ENCODE measurements around the gene MYO1D. TPM values are rescaled to one million over a fixed set of nuclear protein-coding genes. Genes with fewer than 3 reads are reported as not detected.
A peak's percentile ranks its signal among the peaks of the same experiment; 100 is the strongest.

The MYO1D gene
- total and polyA plus RNA-seq, 8 donors: 16.7 to 43.0 (median 29.4) TPM

DNA sequence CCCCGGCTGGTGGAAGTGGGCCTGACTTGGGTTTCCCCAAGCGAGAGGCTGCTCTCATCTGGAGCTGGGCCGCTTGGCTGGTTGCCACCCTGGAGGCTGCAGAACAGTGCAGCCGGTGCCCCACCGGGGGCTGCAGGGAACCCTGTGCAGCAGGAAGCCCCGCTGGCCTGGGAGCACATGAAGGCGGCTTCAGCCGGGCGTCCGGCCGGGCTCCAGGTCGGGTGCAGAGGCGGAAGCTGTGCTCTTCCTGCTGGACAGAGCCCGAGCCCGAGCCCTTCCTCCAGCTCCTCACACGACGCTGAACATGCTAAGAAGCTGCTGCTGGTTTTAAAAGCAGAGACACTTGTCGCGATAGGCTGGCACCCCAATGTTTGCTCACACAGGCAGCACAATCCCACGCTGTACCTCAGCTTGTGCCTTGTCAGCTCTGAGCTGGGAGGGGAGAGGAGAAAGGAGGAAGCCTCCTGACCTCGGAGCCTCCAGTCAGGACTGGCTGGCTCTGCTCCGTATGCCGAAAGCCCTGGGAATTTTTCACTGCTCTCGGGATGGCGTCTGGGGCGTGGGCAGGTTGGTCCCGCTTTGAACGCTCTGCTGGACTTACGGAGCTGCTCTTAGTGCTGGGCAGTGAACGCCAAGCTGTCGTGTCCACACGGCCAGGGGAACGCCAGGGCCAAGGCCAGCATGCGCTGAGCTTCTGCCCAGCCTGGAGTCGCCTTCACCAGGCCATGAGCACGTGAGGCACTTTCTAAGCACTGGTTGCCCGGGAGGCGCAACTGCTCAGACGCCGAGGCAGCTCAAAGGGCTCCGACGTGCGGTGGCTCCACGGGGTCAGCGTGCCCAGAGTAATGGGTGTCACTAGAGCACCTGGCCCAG lies 381.3 kb downstream of the MYO1D start:
- no peaks in the 10 kb centered on the region for H3K9me3 ChIP-seq
- H3K36me3 ChIP-seq: no peaks in the 10 kb centered on the region
- no peaks in the 10 kb centered on the region for H3K4me1 ChIP-seq
- FAIRE-seq (no peak), DNase-seq (peak in 4 of 6 donors; percentile 15 to 76 (median 70)), ATAC-seq (peak in 3 of 4 donors; percentile 52 to 67 (median 66))
- TF ChIP-seq, protein P1, sequence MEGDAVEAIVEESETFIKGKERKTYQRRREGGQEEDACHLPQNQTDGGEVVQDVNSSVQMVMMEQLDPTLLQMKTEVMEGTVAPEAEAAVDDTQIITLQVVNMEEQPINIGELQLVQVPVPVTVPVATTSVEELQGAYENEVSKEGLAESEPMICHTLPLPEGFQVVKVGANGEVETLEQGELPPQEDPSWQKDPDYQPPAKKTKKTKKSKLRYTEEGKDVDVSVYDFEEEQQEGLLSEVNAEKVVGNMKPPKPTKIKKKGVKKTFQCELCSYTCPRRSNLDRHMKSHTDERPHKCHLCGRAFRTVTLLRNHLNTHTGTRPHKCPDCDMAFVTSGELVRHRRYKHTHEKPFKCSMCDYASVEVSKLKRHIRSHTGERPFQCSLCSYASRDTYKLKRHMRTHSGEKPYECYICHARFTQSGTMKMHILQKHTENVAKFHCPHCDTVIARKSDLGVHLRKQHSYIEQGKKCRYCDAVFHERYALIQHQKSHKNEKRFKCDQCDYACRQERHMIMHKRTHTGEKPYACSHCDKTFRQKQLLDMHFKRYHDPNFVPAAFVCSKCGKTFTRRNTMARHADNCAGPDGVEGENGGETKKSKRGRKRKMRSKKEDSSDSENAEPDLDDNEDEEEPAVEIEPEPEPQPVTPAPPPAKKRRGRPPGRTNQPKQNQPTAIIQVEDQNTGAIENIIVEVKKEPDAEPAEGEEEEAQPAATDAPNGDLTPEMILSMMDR (IDR thresholded peaks at IDR 0.05): no peak
- no peak overlapping the region for H3K27ac ChIP-seq
- intact Hi-C loops (cut with DNase I): no loop called here
- no peaks in the 10 kb centered on the region for H3K27me3 ChIP-seq
- WGBS, 2 donors: 58 to 66% methylated on average over 44 to 45 of the region's 45 CpGs
- peak overlapping the region in 1 of 4 donors; percentile 12 for H3K4me3 ChIP-seq

DNA sequence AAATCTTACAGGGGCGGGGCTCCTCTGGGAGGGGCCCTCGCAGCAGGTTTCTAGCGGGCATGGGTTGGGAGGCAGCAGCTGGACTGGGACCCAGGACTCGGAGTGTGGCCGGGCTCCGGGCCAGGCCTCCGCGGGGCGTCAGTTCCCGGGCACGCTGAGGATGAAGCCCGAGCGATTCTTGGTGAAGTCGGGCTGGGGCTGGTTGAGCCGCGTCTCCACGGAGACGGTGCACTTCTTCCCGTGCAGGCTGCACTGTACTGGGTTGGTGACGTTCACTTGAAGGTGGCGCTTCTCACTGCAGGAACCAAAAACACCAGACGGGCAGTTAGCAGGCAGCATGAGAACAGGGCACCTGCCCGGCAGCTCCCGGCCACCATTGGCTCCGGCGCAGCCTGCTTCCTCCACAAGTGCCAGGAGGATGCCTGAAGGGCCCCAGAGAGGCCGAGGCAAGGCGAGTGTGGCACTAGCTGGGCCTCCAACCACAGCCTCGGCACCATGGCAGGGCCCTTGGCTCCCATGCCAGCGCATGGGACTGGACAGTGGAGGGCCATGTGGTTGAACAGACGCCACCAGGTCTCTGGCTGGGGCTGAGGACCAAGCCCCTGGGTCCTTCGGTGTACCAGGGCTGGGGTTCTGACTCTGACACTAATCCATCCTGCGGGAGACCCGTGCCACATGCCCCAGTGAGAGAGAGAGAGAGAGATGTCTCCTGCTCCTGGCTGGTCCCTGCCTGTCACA lies 382.1 kb downstream of the MYO1D start:
- Histone ChIP-seq H3K4me3 (no peak overlapping the region), H3K27ac (no peak overlapping the region), H3K9me3 (no peaks in the 10 kb centered on the region), H3K27me3 (no peaks in the 10 kb centered on the region), H3K36me3 (no peaks in the 10 kb centered on the region), H3K4me1 (no peaks in the 10 kb centered on the region)
- intact Hi-C loops (cut with DNase I): no loop called here
- DNase-seq (peak in 1 of 6 donors; percentile 69), FAIRE-seq (no peak), ATAC-seq (no peak)
- WGBS, 2 donors: 92 to 93% methylated on average over 34 of the region's 34 CpGs
- TF ChIP-seq, protein P1 (IDR thresholded peaks at IDR 0.05): no peak

DNA sequence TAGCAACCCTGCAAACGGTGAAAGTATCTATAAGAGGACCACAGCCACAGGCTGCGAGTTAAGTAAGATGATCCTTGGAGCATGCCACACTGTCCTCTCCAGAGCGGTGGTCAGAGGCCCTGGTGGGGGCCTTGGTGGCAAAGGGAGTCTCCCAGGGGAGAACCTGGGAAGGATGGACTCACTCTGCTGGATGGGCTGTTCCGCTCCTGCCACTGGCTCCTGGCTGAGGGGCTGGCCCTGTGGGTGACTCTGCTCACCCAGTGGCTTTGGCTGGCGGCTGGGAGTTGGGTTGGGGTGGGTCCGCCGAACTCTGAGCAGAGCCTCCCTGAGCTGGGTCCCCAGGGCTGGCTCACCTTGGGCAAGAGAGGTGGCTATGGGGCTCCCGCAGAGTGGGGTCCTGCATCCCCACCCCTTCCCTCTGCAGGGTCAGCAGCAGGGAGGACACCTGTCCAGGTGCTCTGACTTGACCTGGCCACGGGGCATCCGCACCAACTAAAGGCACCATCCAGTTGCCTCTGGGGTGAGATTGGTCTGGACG lies 382.9 kb downstream of the MYO1D start:
- Histone ChIP-seq H3K27ac (no peak overlapping the region), H3K4me3 (no peak overlapping the region), H3K36me3 (no peaks in the 10 kb centered on the region), H3K4me1 (no peaks in the 10 kb centered on the region), H3K9me3 (no peaks in the 10 kb centered on the region), H3K27me3 (no peaks in the 10 kb centered on the region)
- WGBS, 2 donors: 93 to 97% methylated on average over 11 of the region's 11 CpGs
- ATAC-seq (no peak), FAIRE-seq (no peak), DNase-seq (peak in 1 of 6 donors; percentile 73)
- TF ChIP-seq, protein P1 (IDR thresholded peaks at IDR 0.05): no peak
- intact Hi-C loops (cut with DNase I): no loop called here

DNA sequence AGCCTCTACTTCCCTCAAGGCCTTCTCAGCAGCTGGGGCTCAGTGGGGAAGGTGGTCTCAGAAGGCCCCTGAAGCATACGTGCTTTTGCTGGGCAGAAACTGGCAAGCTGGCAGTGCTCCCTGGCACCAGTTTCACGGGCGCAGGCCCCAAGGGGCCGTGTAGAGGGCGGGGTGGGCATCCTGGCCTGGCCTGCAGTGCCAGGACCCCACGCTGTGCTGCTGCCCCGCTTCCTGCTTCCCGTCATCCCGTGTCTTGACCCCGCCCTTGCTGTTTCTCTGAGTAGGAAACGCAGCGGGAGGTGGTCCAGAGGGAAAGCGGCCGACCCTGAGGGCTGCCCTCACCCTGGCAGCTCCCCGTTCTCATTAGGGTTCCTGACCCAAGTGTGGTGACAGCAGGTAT lies 383.4 kb downstream of the MYO1D start:
- no peak overlapping the region for H3K4me3 ChIP-seq
- intact Hi-C loops (cut with DNase I): no loop called here
- ATAC-seq (no peak), FAIRE-seq (no peak), DNase-seq (no peak)
- H3K36me3 ChIP-seq: no peaks in the 10 kb centered on the region
- H3K4me1 ChIP-seq: no peaks in the 10 kb centered on the region
- WGBS, 2 donors: 87 to 91% methylated on average over 15 of the region's 15 CpGs
- no peaks in the 10 kb centered on the region for H3K27me3 ChIP-seq
- H3K9me3 ChIP-seq: no peaks in the 10 kb centered on the region
- H3K27ac ChIP-seq: no peak overlapping the region
- TF ChIP-seq, protein P1 (IDR thresholded peaks at IDR 0.05): no peak

All from pancreas (tissue), 10 donors.